ENCODE data around the gene NOL6. TPM values are rescaled to one million over a fixed set of nuclear protein-coding genes. Genes with fewer than 3 reads are reported as not detected.

The NOL6 gene
- total and polyA plus RNA-seq, 9 of the 15 experiments (the other 6 are each of a cell fraction or from before 2014, with no cell fraction given) = 7.7 to 58.9 (median 27.0) TPM

GRCh38 chr9:33446946-33447798 is 26.6 kb downstream of the NOL6 start, which contains the start of gene AQP3 (continued):
- TF ChIP-seq SAP30 (IDR thresholded peaks at IDR 0.05; ENCODE audit: borderline replicate concordance, insufficient read depth, low read depth, low read length, poor library complexity, severe bottlenecking) (peak; percentile 82), ZNF785 (CRISPR knock-in tag; IDR thresholded peaks at IDR 0.05) (no peak), CREBBP (IDR thresholded peaks at IDR 0.05; ENCODE audit: low read depth, low read length) (no peak), DDX20 (tag; IDR thresholded peaks at IDR 0.05; ENCODE audit: low read depth) (no peak), ZNF318 (IDR thresholded peaks at IDR 0.05; ENCODE audit: borderline replicate concordance in 1 of 2, low read depth in 1 of 2) (peak in 1 of 2 experiments; percentile 86; a peak in 2 of 4 replicates), ATF1 (CRISPR knock-in tag; IDR thresholded peaks at IDR 0.05) (no peak), ATF1 (tag; IDR thresholded peaks at IDR 0.05) (peak; percentile 49; the same call in 1 of the 2 replicates), IFI16 (CRISPR knock-in tag; IDR thresholded peaks at IDR 0.05) (no peak), C11orf30 (IDR thresholded peaks at IDR 0.05; ENCODE audit: low read depth) (peak; percentile 54; the same call in 1 of the 2 replicates), NR2C2 (CRISPR knock-in tag; IDR thresholded peaks at IDR 0.05) (no peak), NR2C2 (tag; IDR thresholded peaks at IDR 0.05) (peak; percentile 29; the same call in 1 of the 2 replicates), JUN (IDR thresholded peaks at IDR 0.05; ENCODE audit: borderline replicate concordance, low read depth, low read length) (peak; percentile 53; the same call in 1 of the 2 replicates), JUN (CRISPR knock-in tag; IDR thresholded peaks at IDR 0.05; ENCODE audit: borderline replicate concordance) (no peak), ZNF197 (CRISPR knock-in tag; IDR thresholded peaks at IDR 0.05; ENCODE audit: low read depth) (0 out of 2 replicates have a peak, but pooled peaks have one; percentile 11), CBX3 (IDR thresholded peaks at IDR 0.05; ENCODE audit: borderline replicate concordance in 1 of 2, low read length in 2 of 2) (no peak), NKRF (IDR thresholded peaks at IDR 0.05; ENCODE audit: borderline replicate concordance) (peak; percentile 67), CREM (IDR thresholded peaks at IDR 0.05; ENCODE audit: low read depth) (peak; percentile 64), NCOA1 (IDR thresholded peaks at IDR 0.05; ENCODE audit: low read depth) (peak; percentile 54; the same call in 1 of the 2 replicates)
